ENCODE measurements around the gene PLXNA4. TPM values are rescaled to one million over a fixed set of nuclear protein-coding genes. Genes with fewer than 3 reads are reported as not detected.

Gene PLXNA4
- total RNA-seq, 1 donor from 2014 or later: 0.38 TPM

GRCh38 chr7:132258231-132258630 lies 318.0 kb downstream of the PLXNA4 start:
- no peak for DNase-seq (ENCODE audit: low spot score, unreplicated experiment)
- no peak for TF ChIP-seq CTCF (IDR thresholded peaks at IDR 0.05; ENCODE audit: unreplicated experiment)
- Mint-ChIP-seq H3K4me3 (ENCODE audit: low read depth) (no peak overlapping the region), H3K9me3 (ENCODE audit: low read depth) (no peaks in the 10 kb centered on the region), H3K27ac (no peak overlapping the region), H3K4me1 (ENCODE audit: low read depth) (peaks cover 5% of the 10 kb centered on the region), H3K27me3 (peaks cover 6% of the 10 kb centered on the region), H3K36me3 (ENCODE audit: insufficient read depth) (no peaks in the 10 kb centered on the region)

- no peak overlapping the region for H3K4me3 Mint-ChIP-seq (ENCODE audit: low read depth)
- no peaks in the 10 kb centered on the region for H3K9me3 Mint-ChIP-seq (ENCODE audit: low read depth)
- no peak overlapping the region for H3K27ac Mint-ChIP-seq
- H3K36me3 Mint-ChIP-seq (ENCODE audit: insufficient read depth): no peaks in the 10 kb centered on the region
- DNase-seq (ENCODE audit: low spot score, unreplicated experiment): no peak
- H3K4me1 Mint-ChIP-seq (ENCODE audit: low read depth): peaks cover 5% of the 10 kb centered on the region
- H3K27me3 Mint-ChIP-seq: peaks cover 6% of the 10 kb centered on the region
- TF ChIP-seq CTCF (IDR thresholded peaks at IDR 0.05; ENCODE audit: unreplicated experiment): no peak
These were observed 319.0 kb downstream of the PLXNA4 start for GRCh38 chr7:132257253-132257652.

- H3K27ac Mint-ChIP-seq: no peak overlapping the region
- DNase-seq (ENCODE audit: low spot score, unreplicated experiment): no peak
- H3K9me3 Mint-ChIP-seq (ENCODE audit: low read depth): no peaks in the 10 kb centered on the region
- H3K27me3 Mint-ChIP-seq: peaks cover 6% of the 10 kb centered on the region
- TF ChIP-seq CTCF (IDR thresholded peaks at IDR 0.05; ENCODE audit: unreplicated experiment): no peak
- H3K4me1 Mint-ChIP-seq (ENCODE audit: low read depth): peaks cover 6% of the 10 kb centered on the region
- H3K36me3 Mint-ChIP-seq (ENCODE audit: insufficient read depth): no peaks in the 10 kb centered on the region
- no peak overlapping the region for H3K4me3 Mint-ChIP-seq (ENCODE audit: low read depth)
These were observed 319.5 kb downstream of the PLXNA4 start for GRCh38 chr7:132256721-132257212.

GRCh38 chr7:132255898-132256297 lies 320.4 kb downstream of the PLXNA4 start:
- Mint-ChIP-seq H3K4me1 (ENCODE audit: low read depth) (peaks cover 13% of the 10 kb centered on the region), H3K27ac (no peak overlapping the region), H3K27me3 (peaks cover 3% of the 10 kb centered on the region), H3K4me3 (ENCODE audit: low read depth) (no peak overlapping the region), H3K36me3 (ENCODE audit: insufficient read depth) (no peaks in the 10 kb centered on the region), H3K9me3 (ENCODE audit: low read depth) (no peaks in the 10 kb centered on the region)
- no peak for TF ChIP-seq CTCF (IDR thresholded peaks at IDR 0.05; ENCODE audit: unreplicated experiment)
- DNase-seq (ENCODE audit: low spot score, unreplicated experiment): no peak

- TF ChIP-seq CTCF (IDR thresholded peaks at IDR 0.05; ENCODE audit: unreplicated experiment): no peak
- Mint-ChIP-seq H3K4me1 (ENCODE audit: low read depth) (peaks cover 18% of the 10 kb centered on the region), H3K27me3 (peaks cover 3% of the 10 kb centered on the region), H3K36me3 (ENCODE audit: insufficient read depth) (no peaks in the 10 kb centered on the region), H3K9me3 (ENCODE audit: low read depth) (no peaks in the 10 kb centered on the region), H3K4me3 (ENCODE audit: low read depth) (no peak overlapping the region), H3K27ac (no peak overlapping the region)
- DNase-seq (ENCODE audit: low spot score, unreplicated experiment): no peak
These were observed 321.0 kb downstream of the PLXNA4 start for GRCh38 chr7:132255115-132255797.

Data from progenitor cell of endocrine pancreas (in vitro differentiated cells).